GM21515 (cell line): ENCODE data around the gene ST6GAL1.

Experiments used
- ATAC-seq: cut with Tn5 transposase; IDR thresholded peaks from one replicate; pipeline ENCODE4 v1.9.1; 2021; ENCODE audit not compliant: unreplicated experiment

The ST6GAL1 gene

GRCh38 chr3:187103251-187103650 is 172.9 kb downstream of the ST6GAL1 start:
- no peak for ATAC-seq

- no peak for ATAC-seq
Observed at GRCh38 chr3:187104342-187104741, 174.0 kb downstream of the ST6GAL1 start.

- ATAC-seq: no peak
Observed at GRCh38 chr3:187104933-187105332, 174.6 kb downstream of the ST6GAL1 start.

GRCh38 chr3:187105700-187106099 is 175.4 kb downstream of the ST6GAL1 start:
- ATAC-seq: no peak

- ATAC-seq: no peak
Observed at GRCh38 chr3:187107989-187108388, 177.7 kb downstream of the ST6GAL1 start.

GRCh38 chr3:187110156-187110555 is 179.8 kb downstream of the ST6GAL1 start:
- ATAC-seq: no peak

GRCh38 chr3:187112934-187113793 is 182.8 kb downstream of the ST6GAL1 start:
- no peak for ATAC-seq

GRCh38 chr3:187114511-187114910 is 184.2 kb downstream of the ST6GAL1 start:
- no peak for ATAC-seq

GRCh38 chr3:187120326-187120725 is 190.0 kb downstream of the ST6GAL1 start:
- ATAC-seq: no peak

GRCh38 chr3:187122261-187122660 is 191.9 kb downstream of the ST6GAL1 start:
- ATAC-seq: no peak

- ATAC-seq: peak; percentile 86
Observed at GRCh38 chr3:187125319-187126031, 195.1 kb downstream of the ST6GAL1 start.
